Omental fat pad (tissue), 4 donors: ENCODE measurements around the gene WDR70. TPM values are rescaled to one million over a fixed set of nuclear protein-coding genes. Genes with fewer than 3 reads are reported as not detected.
"Not testable (repeated sequence)": the region's sequence is repeated elsewhere in the genome, so short reads cannot be mapped to it uniquely, and the experiment has no call there.

Experiments used
- ATAC-seq: fragments of 150-250 bp; one replicate; pipeline ENCODE4 v1.9.1; 2016; ENCODE audit warnings: mild to moderate bottlenecking, moderate library complexity; ENCODE audit not compliant: low FRiP score
- DNase-seq: peaks from one replicate; pipeline ENCODE4 v3.0.0-alpha.2; 2019; ENCODE audit warnings: low spot score
- total RNA-seq, 4 donors: library from RNA; depleted of rRNA; stranded (reverse); fragments of >200 nt; gene quantifications; one replicate each; pipeline ENCODE4 v1.1.0, GENCODE V29; 2016
- TF ChIP-seq, protein P1 (sequence below), 3 donors: fragments of 450-650 bp; IDR thresholded peaks; one replicate each; pipeline ENCODE4 v1.5.1; 2016 to 2017; ENCODE audit warnings: antibody characterized with exemption in 3 of 3, mild to moderate bottlenecking in 3 of 3, moderate library complexity in 2 of 3

The WDR70 gene
- 10 to 100 TPM; 17.4 to 37.7 (median 24.0) TPM for total RNA-seq

DNA sequence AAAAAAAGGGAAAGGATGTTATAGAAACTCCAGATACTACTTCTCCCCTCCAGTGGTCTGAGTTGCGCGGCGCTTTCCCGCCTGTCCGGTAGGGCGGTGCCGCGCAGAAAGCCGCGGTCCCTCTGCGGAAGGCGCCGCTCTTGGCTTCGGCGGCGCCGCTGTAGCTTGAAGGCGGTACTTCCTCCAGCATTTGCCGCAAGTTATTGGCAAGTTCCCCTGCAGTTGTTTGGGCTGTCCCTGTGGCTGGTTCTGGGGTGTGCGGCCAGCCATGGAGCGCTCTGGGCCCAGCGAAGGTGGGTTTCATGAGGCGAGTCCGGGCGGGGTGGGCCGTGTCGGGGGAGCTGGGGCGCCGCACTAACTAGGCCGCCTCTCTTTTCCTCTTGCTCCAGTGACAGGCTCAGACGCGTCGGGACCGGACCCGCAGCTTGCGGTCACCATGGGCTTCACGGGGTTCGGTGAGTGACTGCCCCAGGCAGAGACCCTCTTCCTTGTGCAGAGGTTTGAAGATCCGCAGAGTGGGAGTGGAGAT, at the start of gene WDR70:
TSS of gene WDR70 (plus strand) at position 219 of the 529 bp plus-strand sequence. CDS start at position 269, 50 bp downstream.
- DNase-seq: peak; percentile 31
- ATAC-seq: peak; percentile 100

DNA sequence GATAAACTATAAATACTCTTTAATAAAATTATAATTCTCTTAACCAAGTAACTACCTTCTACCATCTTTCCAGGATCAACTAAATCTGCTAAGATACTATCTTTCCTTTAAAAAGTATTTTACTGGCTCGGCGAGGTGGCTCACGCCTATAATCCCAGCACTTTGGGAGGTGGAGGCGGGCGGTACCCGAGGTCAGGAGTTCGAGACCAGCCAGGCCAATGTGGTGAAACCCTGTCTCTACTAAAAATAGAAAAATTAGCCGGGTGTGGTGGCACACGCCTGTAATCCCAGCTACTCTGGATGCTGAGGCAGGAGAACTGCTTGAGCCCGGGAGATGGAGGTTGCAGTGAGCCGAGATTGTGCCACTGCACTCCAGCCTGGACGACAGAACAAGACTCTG, 44.4 kb upstream of the WDR70 start:
- ATAC-seq, DNase-seq: not testable (repeated sequence)

DNA sequence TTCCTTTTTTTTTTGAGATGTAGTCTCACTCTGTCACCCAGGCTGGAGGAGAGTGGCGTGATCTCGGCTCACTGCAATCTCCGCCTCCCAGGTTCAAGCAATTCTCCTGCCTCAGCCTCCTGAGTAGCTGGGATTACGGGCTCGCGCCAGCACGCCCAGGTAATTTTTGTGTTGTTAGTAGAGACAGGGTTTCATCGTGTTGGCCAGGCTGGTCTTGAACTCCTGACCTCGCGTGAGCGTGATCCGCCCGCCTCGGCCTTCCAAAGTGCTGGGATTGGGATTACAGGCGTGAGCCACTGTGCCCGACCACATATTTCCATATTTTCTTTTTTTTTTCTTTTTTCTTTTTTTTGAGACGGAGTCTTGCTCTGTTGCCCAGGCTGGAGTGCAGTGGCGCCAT, 36.4 kb upstream of the WDR70 start:
- DNase-seq, ATAC-seq: not testable (repeated sequence)

DNA sequence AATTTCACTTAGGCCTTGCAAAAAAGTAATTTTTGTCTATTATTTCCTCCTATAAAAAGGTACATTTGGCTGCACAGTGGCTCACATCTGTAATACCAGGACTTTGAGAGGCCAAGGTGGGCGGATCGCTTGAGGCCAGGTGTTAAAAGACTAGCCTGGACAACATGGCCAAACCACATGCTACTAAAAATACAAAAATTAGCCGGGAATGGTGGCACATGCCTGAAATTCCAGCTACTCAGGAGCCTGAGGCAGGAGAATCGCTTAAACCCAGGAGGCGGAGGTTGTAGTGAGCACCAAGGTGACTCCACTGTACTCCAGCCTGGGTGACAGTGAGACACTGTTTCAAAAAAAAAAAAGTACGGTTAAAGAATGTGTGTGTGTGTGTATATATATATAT, 24.0 kb upstream of the WDR70 start:
- ATAC-seq (no peak), DNase-seq (no peak)
- TF ChIP-seq, protein P1, sequence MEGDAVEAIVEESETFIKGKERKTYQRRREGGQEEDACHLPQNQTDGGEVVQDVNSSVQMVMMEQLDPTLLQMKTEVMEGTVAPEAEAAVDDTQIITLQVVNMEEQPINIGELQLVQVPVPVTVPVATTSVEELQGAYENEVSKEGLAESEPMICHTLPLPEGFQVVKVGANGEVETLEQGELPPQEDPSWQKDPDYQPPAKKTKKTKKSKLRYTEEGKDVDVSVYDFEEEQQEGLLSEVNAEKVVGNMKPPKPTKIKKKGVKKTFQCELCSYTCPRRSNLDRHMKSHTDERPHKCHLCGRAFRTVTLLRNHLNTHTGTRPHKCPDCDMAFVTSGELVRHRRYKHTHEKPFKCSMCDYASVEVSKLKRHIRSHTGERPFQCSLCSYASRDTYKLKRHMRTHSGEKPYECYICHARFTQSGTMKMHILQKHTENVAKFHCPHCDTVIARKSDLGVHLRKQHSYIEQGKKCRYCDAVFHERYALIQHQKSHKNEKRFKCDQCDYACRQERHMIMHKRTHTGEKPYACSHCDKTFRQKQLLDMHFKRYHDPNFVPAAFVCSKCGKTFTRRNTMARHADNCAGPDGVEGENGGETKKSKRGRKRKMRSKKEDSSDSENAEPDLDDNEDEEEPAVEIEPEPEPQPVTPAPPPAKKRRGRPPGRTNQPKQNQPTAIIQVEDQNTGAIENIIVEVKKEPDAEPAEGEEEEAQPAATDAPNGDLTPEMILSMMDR (IDR thresholded peaks at IDR 0.05): no peak

DNA sequence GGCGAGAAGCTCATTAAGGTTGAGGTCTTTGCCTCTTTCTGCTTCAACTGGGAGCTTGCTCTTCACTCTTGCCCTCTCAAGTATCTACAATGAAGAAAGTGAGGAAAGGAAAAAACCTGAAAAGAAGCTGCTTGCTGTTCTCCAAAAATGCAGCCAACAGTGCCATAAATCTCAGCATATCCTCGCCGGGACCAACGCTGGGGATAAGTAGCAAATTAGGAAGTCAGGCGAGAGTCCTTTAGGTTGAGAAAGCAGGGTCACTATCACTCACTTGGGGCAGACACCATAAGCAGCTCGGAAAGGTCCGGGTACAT, 8.6 kb upstream of the WDR70 start:
- DNase-seq (no peak), ATAC-seq (peak; percentile 31)
- TF ChIP-seq, protein P1 (IDR thresholded peaks at IDR 0.05): no peak

DNA sequence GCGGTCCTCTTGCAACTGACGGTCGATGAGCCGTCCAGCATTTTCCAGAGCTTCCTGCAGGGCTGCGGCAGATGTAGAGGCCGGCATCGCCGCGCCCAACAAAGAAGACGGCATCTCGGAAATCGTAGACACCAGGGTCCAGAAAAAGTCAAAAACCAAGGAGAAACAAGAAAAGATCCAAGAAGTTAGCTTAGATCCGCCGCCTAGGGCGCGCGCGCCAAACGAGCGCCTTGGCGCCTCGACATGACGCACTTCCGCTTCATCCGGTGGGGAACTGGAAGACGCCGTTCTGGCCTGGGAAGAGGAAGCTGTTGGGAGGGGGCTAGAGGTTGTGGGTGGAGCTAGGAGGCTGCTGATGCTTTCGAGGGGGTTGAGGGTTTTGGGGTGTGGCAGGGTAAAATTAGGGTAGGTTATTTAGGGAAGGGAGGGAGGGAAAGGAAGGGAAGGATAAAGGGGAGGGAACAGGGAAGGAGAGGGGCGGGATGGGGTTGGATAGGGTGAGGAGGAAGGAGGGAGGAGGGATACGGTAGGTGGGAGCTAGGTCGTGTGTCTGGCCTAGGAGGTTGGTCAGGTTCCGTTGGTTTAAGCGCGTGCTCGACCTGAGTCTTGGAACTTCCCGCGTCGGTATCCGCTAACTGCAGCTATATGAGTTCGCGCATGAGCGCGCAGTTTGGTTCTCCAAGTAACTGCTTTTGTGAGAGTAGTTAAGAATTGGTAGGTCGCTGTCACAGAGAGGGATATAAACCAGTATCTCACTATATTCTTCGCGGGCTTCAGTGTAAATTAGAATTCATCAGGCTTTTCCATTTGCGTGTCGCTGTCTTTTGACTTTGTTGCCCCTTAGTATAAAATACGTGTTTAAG, 8.0 kb upstream of the WDR70 start, which contains the start of gene NUP155:
TSS of gene NUP155 (minus strand) at position 243 of the 863 bp plus-strand sequence. CDS start at position 114, 129 bp downstream.
- DNase-seq (peak; percentile 65), ATAC-seq (peak; percentile 99)
- TF ChIP-seq, protein P1 (IDR thresholded peaks at IDR 0.05): no peak

DNA sequence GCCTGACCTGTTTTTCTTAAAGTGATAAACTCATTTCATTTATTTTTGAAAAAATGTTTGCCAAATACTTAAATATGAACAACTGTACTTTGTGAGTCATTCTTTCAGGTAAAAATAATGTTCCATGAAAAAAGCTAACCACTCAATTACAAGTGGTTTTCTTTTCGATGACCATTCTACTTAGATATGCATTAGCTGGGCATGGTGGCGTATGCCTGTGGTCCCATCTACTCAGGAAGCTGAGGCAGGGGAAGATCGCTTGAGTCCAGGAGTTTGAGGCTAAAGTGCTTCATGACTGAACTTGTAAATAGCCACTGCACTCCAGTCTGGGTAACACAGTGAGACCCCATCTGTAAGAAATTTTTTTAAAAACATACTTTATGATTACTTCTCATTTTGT, 4.0 kb upstream of the WDR70 start:
- DNase-seq: no peak
- ATAC-seq: no peak
- TF ChIP-seq, protein P1 (IDR thresholded peaks at IDR 0.05): no peak

DNA sequence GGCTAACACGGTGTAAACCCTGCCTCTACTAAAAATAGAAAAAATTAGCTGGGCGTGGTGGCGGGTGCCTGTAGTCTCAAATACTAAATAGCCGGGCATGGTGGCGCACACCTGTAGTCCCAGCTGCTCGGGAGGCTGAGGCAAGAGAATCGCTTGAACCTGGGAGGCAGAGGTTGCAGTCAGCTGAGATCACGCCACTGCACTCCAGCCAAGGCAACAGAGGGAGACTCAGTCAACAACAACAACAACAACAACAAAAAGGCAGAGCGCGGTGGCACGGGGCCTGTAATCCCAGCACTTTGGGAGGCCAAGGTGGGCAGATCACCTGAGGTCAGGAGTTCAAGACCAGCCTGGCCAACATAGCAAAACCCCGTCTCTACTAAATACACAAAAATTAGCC, 1.1 kb upstream of the WDR70 start:
- not testable (repeated sequence) for ATAC-seq, DNase-seq

DNA sequence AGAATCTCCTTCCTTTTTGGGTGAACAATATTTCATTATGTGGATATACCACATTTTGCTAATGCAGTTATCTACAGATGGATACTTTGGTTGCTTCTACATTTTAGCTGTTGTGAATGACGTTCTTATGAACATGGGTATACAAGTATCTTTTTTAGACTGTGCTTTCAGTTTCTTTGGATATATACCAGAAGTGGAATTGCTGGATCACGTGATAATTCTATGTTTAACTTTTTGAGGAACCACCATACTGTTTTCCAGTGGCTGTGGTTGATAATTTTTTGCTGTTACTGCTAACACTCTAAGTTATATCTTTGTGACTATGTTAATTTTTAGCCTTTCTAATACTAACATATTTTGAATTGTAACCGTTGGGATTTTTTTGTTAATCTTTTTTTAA, 12.5 kb downstream of the WDR70 start:
- TF ChIP-seq, protein P1 (IDR thresholded peaks at IDR 0.05): no peak
- DNase-seq: no peak
- ATAC-seq: no peak
